Stimulated activated CD8-positive, alpha-beta memory T cell treated with anti-CD3 and anti-CD28 coated beads, Interleukin-15, amount 100 ng/mL, for 1 hour (primary cell): ENCODE results near the gene CNPY2.
"Not testable (repeated sequence)": the region's sequence is repeated elsewhere in the genome, so short reads cannot be mapped to it uniquely, and the experiment has no call there.

Experiments used
- DNase-seq: peaks from one replicate; pipeline ENCODE4 v3.0.0-alpha.2; 2020; ENCODE audit warnings: low read depth

CNPY2 gene

GRCh38 chr12:56333679-56334489 is 18.1 kb upstream of the CNPY2 start, which contains the start of gene PAN2:
Gene PAN2, minus strand, starts transcription at chr12:56334000. Its CDS starts 906 bp downstream, at chr12:56333094.
- DNase-seq, result peak; percentile 79

- no peak for DNase-seq
Observed at GRCh38 chr12:56333197-56333678, 17.4 kb upstream of the CNPY2 start.

- DNase-seq, result no peak
Observed at GRCh38 chr12:56332512-56333196, 16.9 kb upstream of the CNPY2 start.

- no peak for DNase-seq
Observed at GRCh38 chr12:56330936-56331490, 15.2 kb upstream of the CNPY2 start.

GRCh38 chr12:56326533-56326932 is 10.7 kb upstream of the CNPY2 start:
- no peak for DNase-seq

GRCh38 chr12:56326126-56326525 is 10.3 kb upstream of the CNPY2 start:
- DNase-seq, result no peak

- no peak for DNase-seq
Observed at GRCh38 chr12:56324206-56324605, 8.4 kb upstream of the CNPY2 start.

GRCh38 chr12:56321610-56322009 is 5.8 kb upstream of the CNPY2 start:
- not testable (repeated sequence) for DNase-seq

GRCh38 chr12:56321027-56321426 is 5.2 kb upstream of the CNPY2 start:
- DNase-seq, result no peak

- DNase-seq, result no peak
Observed at GRCh38 chr12:56317675-56318074, 1.9 kb upstream of the CNPY2 start.

GRCh38 chr12:56315249-56315621 is 553 bp downstream of the CNPY2 start:
- DNase-seq, result no peak

- DNase-seq, result no peak
Observed at GRCh38 chr12:56311003-56311402, 4.8 kb downstream of the CNPY2 start.

- DNase-seq, result no peak
Observed at GRCh38 chr12:56308714-56309113, 7.1 kb downstream of the CNPY2 start.

- DNase-seq, result no peak
Observed at GRCh38 chr12:56307221-56307965, 8.4 kb downstream of the CNPY2 start.

GRCh38 chr12:56304872-56305590 is 10.8 kb downstream of the CNPY2 start:
- DNase-seq, result no peak

GRCh38 chr12:56304276-56304675 is 11.5 kb downstream of the CNPY2 start:
- DNase-seq, result no peak

GRCh38 chr12:56300644-56301464 is 14.9 kb downstream of the CNPY2 start:
- no peak for DNase-seq

GRCh38 chr12:56299853-56300643 is 15.7 kb downstream of the CNPY2 start, which contains the start of gene CS:
Gene CS, minus strand, starts transcription at chr12:56300330. Its CDS starts 129 bp downstream, at chr12:56300201.
- peak; percentile 96 for DNase-seq

GRCh38 chr12:56299308-56299852 is 16.4 kb downstream of the CNPY2 start:
- no peak for DNase-seq
